ENCODE measurements around the gene ATP6V0D1.

Gene ATP6V0D1

DNA sequence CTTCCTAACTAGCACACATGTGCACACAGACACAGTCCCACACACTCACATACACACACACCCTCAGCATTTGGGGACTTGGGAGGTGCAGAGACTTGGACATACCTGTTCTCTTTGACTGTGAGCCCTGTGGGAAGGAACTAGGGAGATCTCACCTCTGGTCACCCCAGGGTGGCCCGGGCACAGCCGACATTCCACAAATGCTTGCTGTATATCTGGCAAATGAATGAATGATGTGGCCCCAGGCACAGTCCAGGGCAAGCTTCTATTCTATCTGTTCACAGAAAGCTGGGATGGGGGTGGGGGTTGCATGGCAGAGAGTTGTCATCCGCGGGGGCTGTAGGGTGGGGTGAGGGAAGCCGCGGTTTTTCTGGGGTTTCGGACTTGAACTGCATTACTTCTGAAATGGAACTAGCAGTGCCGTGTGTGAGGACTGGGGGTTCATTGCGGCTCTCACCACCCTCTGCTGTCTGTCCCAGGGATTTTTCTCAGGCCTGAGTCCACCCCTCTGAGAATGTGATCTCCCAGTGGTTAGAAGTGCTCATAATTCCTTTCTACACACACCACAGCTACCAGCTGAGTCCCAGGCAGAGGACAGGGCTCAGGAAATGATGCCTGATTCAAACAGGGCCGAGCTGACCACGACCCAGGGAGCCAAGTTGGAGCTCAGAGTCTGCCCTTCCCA is 44.4 kb upstream of the ATP6V0D1 start:
- TF ChIP-seq, protein P1, sequence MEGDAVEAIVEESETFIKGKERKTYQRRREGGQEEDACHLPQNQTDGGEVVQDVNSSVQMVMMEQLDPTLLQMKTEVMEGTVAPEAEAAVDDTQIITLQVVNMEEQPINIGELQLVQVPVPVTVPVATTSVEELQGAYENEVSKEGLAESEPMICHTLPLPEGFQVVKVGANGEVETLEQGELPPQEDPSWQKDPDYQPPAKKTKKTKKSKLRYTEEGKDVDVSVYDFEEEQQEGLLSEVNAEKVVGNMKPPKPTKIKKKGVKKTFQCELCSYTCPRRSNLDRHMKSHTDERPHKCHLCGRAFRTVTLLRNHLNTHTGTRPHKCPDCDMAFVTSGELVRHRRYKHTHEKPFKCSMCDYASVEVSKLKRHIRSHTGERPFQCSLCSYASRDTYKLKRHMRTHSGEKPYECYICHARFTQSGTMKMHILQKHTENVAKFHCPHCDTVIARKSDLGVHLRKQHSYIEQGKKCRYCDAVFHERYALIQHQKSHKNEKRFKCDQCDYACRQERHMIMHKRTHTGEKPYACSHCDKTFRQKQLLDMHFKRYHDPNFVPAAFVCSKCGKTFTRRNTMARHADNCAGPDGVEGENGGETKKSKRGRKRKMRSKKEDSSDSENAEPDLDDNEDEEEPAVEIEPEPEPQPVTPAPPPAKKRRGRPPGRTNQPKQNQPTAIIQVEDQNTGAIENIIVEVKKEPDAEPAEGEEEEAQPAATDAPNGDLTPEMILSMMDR (conservative IDR thresholded peaks at IDR 0.05; ENCODE audit: low read depth, low read length): peak; percentile 27
- H3K4me3 ChIP-seq (ENCODE audit: low read length): no peak overlapping the region
- DNase-seq (ENCODE audit: low read depth): no peak

GRCh38 chr16:67521095-67521804 is 40.3 kb upstream of the ATP6V0D1 start:
- peak; percentile 70 for DNase-seq (ENCODE audit: low read depth)
- TF ChIP-seq, protein P1 (conservative IDR thresholded peaks at IDR 0.05; ENCODE audit: low read depth, low read length): peak; percentile 98
- H3K4me3 ChIP-seq (ENCODE audit: low read length): peak overlapping the region; percentile 58

- no peak for DNase-seq (ENCODE audit: low read depth)
- H3K4me3 ChIP-seq (ENCODE audit: low read length): no peak overlapping the region
- TF ChIP-seq, protein P1 (conservative IDR thresholded peaks at IDR 0.05; ENCODE audit: low read depth, low read length): no peak
Observed at GRCh38 chr16:67519242-67519641, 38.3 kb upstream of the ATP6V0D1 start.

DNA sequence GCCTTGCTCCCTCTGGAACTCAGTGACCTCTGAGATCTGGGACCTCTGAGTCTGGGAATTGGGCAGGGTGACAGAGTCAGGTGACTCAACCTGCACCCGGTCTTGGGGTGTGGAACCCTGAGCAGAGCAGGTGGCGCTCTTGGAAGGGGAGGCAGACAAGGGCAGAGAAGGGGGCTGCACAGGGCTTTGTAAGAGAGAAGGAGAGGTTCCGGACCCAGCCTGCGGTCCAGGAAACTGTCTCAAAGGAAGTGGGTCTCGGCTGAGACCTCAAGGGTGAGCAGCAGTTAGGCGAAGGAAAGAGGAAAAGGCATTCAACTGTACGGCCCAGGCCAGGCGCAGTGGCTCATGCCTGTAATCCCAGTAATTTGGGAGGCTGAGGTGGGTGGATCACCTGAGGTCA is 37.7 kb upstream of the ATP6V0D1 start:
- TF ChIP-seq, protein P1 (conservative IDR thresholded peaks at IDR 0.05; ENCODE audit: low read depth, low read length): no peak
- no peak for DNase-seq (ENCODE audit: low read depth)
- H3K4me3 ChIP-seq (ENCODE audit: low read length): no peak overlapping the region

DNA sequence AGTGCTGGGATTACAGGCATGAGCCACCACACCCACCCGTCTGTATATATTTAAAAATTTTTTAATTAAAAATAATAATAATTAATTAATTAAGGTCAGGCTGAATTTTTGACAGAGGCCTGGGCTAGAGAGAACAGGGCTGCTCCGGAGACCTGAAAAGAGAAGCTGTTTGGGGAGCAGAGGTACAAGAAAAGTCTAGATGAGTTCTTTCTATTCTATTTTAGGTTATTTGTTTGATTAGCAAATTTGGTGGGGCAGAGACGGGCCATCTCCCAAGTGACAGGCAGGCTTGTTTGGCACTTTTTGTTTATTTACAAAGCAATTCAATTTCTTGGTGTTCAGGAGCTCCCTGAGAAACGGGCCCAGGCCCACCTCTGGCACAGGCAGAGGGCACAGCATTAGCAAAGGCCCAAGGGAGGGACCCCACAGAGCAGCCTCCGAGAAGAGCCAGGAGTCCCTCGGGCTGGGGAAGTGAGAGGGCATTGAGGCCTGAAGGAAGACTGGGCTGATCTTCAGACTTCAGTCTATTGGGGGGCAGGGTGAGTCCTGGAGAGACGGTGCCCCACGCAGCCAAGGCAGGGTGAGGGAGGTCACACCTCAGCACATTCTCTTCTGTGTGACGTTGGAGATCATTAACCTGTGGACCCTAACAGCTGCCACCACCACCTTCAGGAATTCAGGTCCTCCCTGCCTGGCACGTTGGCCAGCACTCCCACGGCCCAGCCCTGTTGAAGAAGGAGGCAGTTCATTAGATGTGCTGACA is 36.9 kb upstream of the ATP6V0D1 start:
- TF ChIP-seq, protein P1 (conservative IDR thresholded peaks at IDR 0.05; ENCODE audit: low read depth, low read length): no peak
- no peak overlapping the region for H3K4me3 ChIP-seq (ENCODE audit: low read length)
- DNase-seq (ENCODE audit: low read depth): no peak

GRCh38 chr16:67517155-67517445 is 36.1 kb upstream of the ATP6V0D1 start:
- DNase-seq (ENCODE audit: low read depth): no peak
- H3K4me3 ChIP-seq (ENCODE audit: low read length): no peak overlapping the region
- TF ChIP-seq, protein P1 (conservative IDR thresholded peaks at IDR 0.05; ENCODE audit: low read depth, low read length): no peak

Measured in retinal pigment epithelial cell (primary cell).